HepG2 (cell line): ENCODE data around the gene AMBRA1. TPM values are rescaled to one million over a fixed set of nuclear protein-coding genes. Genes with fewer than 3 reads are reported as not detected.

Experiments used
- CREM ChIP-seq, 2 experiments: sonication (generic) in 1 of 2; formaldehyde crosslinking in 1 of 2; IDR thresholded peaks; 2 replicates each; pipeline versions ENCODE4 v1.4.0 to v1.6.1; 2016 to 2020; ENCODE audit warnings: antibody characterized with exemption in 1 of 2, mild to moderate bottlenecking in 1 of 2, missing genetic modification reagents in 1 of 2
- CTCF ChIP-seq: sonication (generic); formaldehyde crosslinking; IDR thresholded peaks from 2 replicates; pipeline ENCODE4 v1.5.0; 2020; ENCODE audit warnings: mild to moderate bottlenecking, missing genetic modification reagents, moderate library complexity
- HBP1 ChIP-seq: IDR thresholded peaks from 2 replicates; pipeline ENCODE4 v1.6.1; 2016; ENCODE audit warnings: low read depth, control low read depth
- HHEX ChIP-seq: IDR thresholded peaks from 2 replicates; pipeline ENCODE4 v1.6.1; 2016; ENCODE audit warnings: control low read depth
- HNF1B ChIP-seq: sonication (generic); formaldehyde crosslinking; IDR thresholded peaks from 2 replicates; pipeline ENCODE4 v1.5.1; 2020; ENCODE audit warnings: mild to moderate bottlenecking, moderate library complexity, missing genetic modification reagents
- KDM2A ChIP-seq: sonication (generic); formaldehyde crosslinking; IDR thresholded peaks from 2 replicates; pipeline ENCODE4 v1.4.0; 2020; ENCODE audit warnings: low read depth, missing genetic modification reagents, borderline replicate concordance
- MAFG ChIP-seq: sonication (generic); formaldehyde crosslinking; IDR thresholded peaks from 2 replicates; pipeline ENCODE4 v1.5.1; 2020; ENCODE audit warnings: mild to moderate bottlenecking, missing genetic modification reagents
- MIXL1 ChIP-seq: IDR thresholded peaks from 2 replicates; pipeline ENCODE4 v1.6.1; 2016
- RAD21 ChIP-seq: fragments of 450-650 bp; formaldehyde crosslinking; IDR thresholded peaks from 2 replicates; pipeline ENCODE4 v1.5.0; 2020; ENCODE audit warnings: mild to moderate bottlenecking
- RBM39 ChIP-seq: fragments of 200-400 bp; formaldehyde crosslinking; IDR thresholded peaks from one replicate; pipeline ENCODE4 v1.6.1; 2018; ENCODE audit warnings: antibody characterized with exemption, mild to moderate bottlenecking, low read depth, low read length; ENCODE audit not compliant: poor library complexity, severe bottlenecking
- SKI ChIP-seq: fragments of 450-650 bp; IDR thresholded peaks from one replicate; pipeline ENCODE4 v1.6.1; 2018; ENCODE audit warnings: mild to moderate bottlenecking; ENCODE audit not compliant: partially characterized antibody
- TFE3 ChIP-seq: IDR thresholded peaks from 2 replicates; pipeline ENCODE4 v1.6.1; 2016
- XBP1 ChIP-seq: sonication (generic); formaldehyde crosslinking; IDR thresholded peaks from 2 replicates; pipeline ENCODE4 v1.5.0; 2020; ENCODE audit warnings: missing genetic modification reagents
- ZMYM2 ChIP-seq: sonication (generic); formaldehyde crosslinking; IDR thresholded peaks from 2 replicates; pipeline ENCODE4 v1.8.0; 2022; ENCODE audit warnings: mild to moderate bottlenecking, missing genetic modification reagents
- ZNF205 ChIP-seq: IDR thresholded peaks from 2 replicates; pipeline ENCODE4 v1.6.1; 2018; ENCODE audit warnings: missing biosample characterization, missing genetic modification reagents
- ZNF441 ChIP-seq: sonication (generic); formaldehyde crosslinking; IDR thresholded peaks from 2 replicates; pipeline ENCODE4 v1.7.0; 2021; ENCODE audit warnings: missing genetic modification reagents, borderline replicate concordance
- ZNF710 ChIP-seq: sonication (generic); formaldehyde crosslinking; IDR thresholded peaks from 2 replicates; pipeline ENCODE4 v1.5.0; 2020; ENCODE audit warnings: mild to moderate bottlenecking, missing genetic modification reagents, borderline replicate concordance
- polyA plus RNA-seq, 8 experiments: library from polyadenylated mRNA; depleted of rRNA in 3 of 8; stranded (reverse) in 7 of 8; unstranded in 1 of 8; fragments of >200 nt; fragmentation: Illumina TruSeq in 4 of 8; extraction: Trizol in 4 of 8; gene quantifications; 2 replicates each; pipeline versions ENCODE4 v1.2.1 to v1.2.3, GENCODE V29; 2011 to 2016; ENCODE audit warnings: low read depth in 4 of 8, missing spikeins in 1 of 8, mixed read lengths in 1 of 8; ENCODE audit not compliant: insufficient read depth in 1 of 8
- total RNA-seq, 5 experiments: library from RNA; depleted of rRNA; stranded (reverse); fragments of >200 nt; fragmentation: Illumina TruSeq; extraction: Trizol; gene quantifications; 2 replicates each; pipeline ENCODE4 v1.2.3, GENCODE V29; 2016; ENCODE audit warnings: low read depth in 1 of 5

Gene AMBRA1
- total and polyA plus RNA-seq, 2 of the 13 experiments (the other 11 are each of a cell fraction or from before 2014, with no cell fraction given), result 15.7 to 26.0 TPM

GRCh38 chr11:46557684-46558151 is 36.1 kb downstream of the AMBRA1 start (continued):
- TF ChIP-seq CTCF (no peak), RBM39 (no peak), CREM (IDR thresholded peaks at IDR 0.05) (no peak), CREM (CRISPR knock-in tag; IDR thresholded peaks at IDR 0.05) (no peak), XBP1 (no peak), KDM2A (CRISPR knock-in tag) (no peak), RAD21 (CRISPR knock-in tag) (no peak), TFE3 (CRISPR knock-in tag) (no peak), HBP1 (CRISPR knock-in tag) (peak; percentile 41; the same call in 1 of the 2 replicates), HNF1B (CRISPR knock-in tag) (no peak), ZMYM2 (CRISPR knock-in tag) (no peak), SKI (no peak), MAFG (CRISPR knock-in tag) (no peak), HHEX (CRISPR knock-in tag) (no peak), ZNF441 (CRISPR knock-in tag) (no peak), ZNF205 (no peak), ZNF710 (CRISPR knock-in tag) (no peak), MIXL1 (peak; percentile 48; the same call in 1 of the 2 replicates)
